ENCODE measurements around the gene SNTG2.

SNTG2 gene

GRCh38 chr2:944693-945092, 6.0 kb upstream of the SNTG2 start:
- TF ChIP-seq POLR2A (IDR thresholded peaks at IDR 0.05; ENCODE audit: low read depth, low read length) (no peak), POLR2AphosphoS5 (IDR thresholded peaks at IDR 0.05; ENCODE audit: low read depth, low read length) (no peak), TAF1 (IDR thresholded peaks at IDR 0.05; ENCODE audit: borderline replicate concordance, low read depth, low read length) (no peak)
- DNase-seq (ENCODE audit: insufficient read length): no peak
- FAIRE-seq: no peak

GRCh38 chr2:945104-945503, 5.5 kb upstream of the SNTG2 start:
- DNase-seq (ENCODE audit: insufficient read length) (no peak), FAIRE-seq (no peak)
- TF ChIP-seq POLR2A (IDR thresholded peaks at IDR 0.05; ENCODE audit: low read depth, low read length): no peak
- TF ChIP-seq TAF1 (IDR thresholded peaks at IDR 0.05; ENCODE audit: borderline replicate concordance, low read depth, low read length): no peak
- no peak for TF ChIP-seq POLR2AphosphoS5 (IDR thresholded peaks at IDR 0.05; ENCODE audit: low read depth, low read length)

DNA sequence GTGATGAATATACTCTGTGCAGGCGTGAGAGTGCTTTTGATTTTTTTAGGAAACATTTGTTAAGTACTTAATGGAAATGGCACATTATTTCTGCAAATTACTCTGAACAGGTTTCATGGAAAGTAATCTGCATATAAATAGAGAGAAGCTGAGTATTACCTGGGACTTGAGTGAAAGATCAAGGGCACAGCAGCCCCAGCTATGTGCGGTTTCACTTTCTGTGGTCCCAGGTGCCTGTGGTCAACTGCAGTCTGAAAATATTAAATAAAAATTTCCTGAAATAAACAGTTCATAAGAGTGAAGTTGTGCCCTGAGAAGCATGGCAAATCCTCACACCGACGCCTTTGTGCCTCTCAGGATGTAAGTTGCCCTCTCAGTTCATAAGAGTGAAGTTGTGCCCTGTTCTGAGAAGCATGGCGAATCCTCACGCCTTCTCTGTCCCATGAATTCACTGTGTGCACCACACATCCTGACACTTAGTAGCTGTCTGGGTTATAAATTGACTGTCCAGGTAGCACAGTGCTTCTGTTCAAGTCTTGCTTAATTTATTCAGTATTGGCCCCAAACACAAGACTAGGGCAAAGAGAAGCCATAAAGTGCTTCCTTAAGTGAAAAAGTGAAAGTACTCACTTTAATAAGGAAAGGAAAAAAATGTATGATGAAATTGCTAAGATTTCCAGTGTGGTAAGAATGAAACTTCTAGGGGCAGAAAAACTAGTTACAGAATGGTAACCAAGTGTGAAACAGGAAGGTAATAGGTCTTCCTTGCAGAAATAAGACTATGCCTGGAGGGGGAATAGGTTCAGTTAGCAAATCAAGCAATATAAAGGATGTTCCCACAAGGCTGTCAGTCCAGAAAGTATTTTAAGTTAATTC, 4.3 kb upstream of the SNTG2 start:
- no peak for DNase-seq (ENCODE audit: insufficient read length)
- FAIRE-seq: no peak
- TF ChIP-seq POLR2AphosphoS5 (IDR thresholded peaks at IDR 0.05; ENCODE audit: low read depth, low read length) (no peak), POLR2A (IDR thresholded peaks at IDR 0.05; ENCODE audit: low read depth, low read length) (no peak), TAF1 (IDR thresholded peaks at IDR 0.05; ENCODE audit: borderline replicate concordance, low read depth, low read length) (no peak)

DNA sequence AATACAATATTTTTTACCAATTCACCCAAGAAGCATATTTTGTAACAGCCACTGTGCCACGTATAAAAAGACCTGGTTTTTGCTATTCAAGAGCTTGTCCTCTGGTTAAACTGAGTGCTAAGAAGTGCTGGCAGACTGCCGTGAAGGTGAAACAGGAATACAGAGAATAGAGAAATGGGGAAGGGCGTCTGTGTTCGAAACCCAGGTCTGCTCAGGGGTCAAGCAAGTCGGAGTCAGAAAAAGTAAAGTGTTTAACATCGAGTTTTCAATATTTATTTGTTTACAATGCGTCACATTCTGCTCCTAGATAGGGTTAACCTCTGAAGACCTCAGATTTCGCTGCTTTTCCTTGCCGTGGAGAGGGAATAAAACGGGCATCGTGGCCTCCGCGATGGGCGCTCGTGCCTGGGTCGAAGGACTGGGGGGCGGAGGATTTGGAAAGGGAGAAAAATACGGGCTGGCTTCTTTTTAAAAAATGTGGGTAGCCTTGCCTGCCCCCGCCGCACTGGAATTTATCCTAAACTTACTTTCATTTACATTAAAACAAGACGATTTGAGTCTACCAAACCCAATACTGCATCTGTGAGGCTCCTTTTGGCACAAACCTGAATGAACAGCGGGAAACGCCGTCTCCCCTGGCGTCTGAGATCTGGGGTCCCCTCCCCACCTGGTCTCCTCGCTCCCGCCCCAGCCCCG, 1.1 kb upstream of the SNTG2 start:
- TF ChIP-seq POLR2A (IDR thresholded peaks at IDR 0.05; ENCODE audit: low read depth, low read length) (no peak), TAF1 (IDR thresholded peaks at IDR 0.05; ENCODE audit: borderline replicate concordance, low read depth, low read length) (no peak), POLR2AphosphoS5 (IDR thresholded peaks at IDR 0.05; ENCODE audit: low read depth, low read length) (no peak)
- FAIRE-seq: no peak
- no peak for DNase-seq (ENCODE audit: insufficient read length)

DNA sequence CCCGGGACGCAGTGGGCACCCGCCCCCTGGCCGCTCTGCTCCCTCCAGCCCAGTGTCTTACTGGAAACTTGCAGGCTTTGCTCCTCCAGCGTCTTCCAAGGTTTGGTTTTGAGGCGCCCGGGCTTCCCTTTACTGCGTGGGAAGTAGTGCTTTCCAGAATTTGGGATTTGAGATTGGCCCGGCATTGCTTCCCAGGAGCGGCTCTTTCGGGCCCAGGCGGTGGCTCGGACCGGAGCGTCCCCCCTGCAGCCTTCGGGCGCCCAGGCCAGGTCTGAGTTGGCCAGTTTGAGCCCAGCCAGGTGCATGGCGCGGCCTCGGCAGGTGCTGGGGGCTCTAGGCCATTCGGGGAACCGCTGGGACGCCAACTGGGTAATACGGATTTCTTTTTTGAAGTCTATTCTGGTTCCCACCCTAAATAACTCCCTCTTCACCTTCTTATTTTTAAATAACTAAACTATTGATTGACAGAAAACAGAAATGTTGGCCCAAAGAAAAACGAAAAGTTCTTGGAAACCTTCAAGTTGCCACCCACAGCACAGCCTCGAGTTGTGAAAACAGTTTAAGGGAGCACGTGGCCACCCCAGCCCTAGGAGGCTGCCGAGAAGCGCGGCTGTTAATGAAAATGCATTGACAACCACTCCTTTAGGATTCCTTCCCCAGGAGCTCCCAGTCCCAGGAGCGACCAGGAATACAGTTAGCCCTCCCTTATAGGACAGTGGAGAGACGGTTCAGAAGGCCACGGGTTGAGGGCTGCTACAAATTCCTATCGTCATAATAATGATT, 766 bp downstream of the SNTG2 start:
- TF ChIP-seq POLR2AphosphoS5 (IDR thresholded peaks at IDR 0.05; ENCODE audit: low read depth, low read length) (no peak), POLR2A (IDR thresholded peaks at IDR 0.05; ENCODE audit: low read depth, low read length) (no peak), TAF1 (IDR thresholded peaks at IDR 0.05; ENCODE audit: borderline replicate concordance, low read depth, low read length) (no peak)
- FAIRE-seq (no peak), DNase-seq (ENCODE audit: insufficient read length) (no peak)

- FAIRE-seq (no peak), DNase-seq (ENCODE audit: insufficient read length) (no peak)
- no peak for TF ChIP-seq TAF1 (IDR thresholded peaks at IDR 0.05; ENCODE audit: borderline replicate concordance, low read depth, low read length)
- TF ChIP-seq POLR2AphosphoS5 (IDR thresholded peaks at IDR 0.05; ENCODE audit: low read depth, low read length): no peak
- no peak for TF ChIP-seq POLR2A (IDR thresholded peaks at IDR 0.05; ENCODE audit: low read depth, low read length)
These were observed 2.8 kb downstream of the SNTG2 start for GRCh38 chr2:953408-953807.

DNA sequence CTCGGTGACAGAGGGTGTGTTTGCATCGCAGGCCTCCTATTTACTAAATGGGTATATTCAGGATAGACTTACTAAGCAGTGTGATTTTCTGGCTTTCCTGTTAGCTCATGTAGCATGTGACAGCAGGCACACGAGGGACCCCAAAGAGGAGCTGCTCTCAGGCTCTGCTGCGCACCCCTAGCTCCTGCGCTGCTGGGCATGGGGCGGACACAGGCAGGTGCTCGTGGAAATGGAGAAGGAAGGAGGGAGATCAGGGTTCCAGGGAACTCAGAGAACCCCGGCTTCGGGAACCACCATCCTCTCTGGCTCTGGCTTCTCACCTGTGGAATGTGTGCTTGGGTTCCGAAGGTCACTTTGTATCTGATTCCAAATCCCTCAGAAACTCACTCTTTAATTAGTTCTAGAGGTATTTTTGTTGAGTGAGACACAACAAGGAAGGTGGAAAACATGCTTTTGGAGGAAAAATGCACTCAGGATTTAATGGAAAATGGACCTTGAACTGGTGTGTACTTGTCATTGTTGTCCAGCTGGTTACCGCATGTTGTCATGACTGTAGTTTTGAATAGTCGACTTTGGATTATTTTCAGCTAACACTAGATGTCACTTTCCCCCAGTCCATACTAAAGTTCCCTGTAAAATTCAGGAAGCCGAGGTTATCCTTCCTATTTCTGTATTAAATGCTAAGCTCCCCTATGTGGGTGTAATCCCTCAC, 3.5 kb downstream of the SNTG2 start:
- no peak for DNase-seq (ENCODE audit: insufficient read length)
- TF ChIP-seq TAF1 (IDR thresholded peaks at IDR 0.05; ENCODE audit: borderline replicate concordance, low read depth, low read length) (no peak), POLR2A (IDR thresholded peaks at IDR 0.05; ENCODE audit: low read depth, low read length) (no peak), POLR2AphosphoS5 (IDR thresholded peaks at IDR 0.05; ENCODE audit: low read depth, low read length) (no peak)
- no peak for FAIRE-seq

DNA sequence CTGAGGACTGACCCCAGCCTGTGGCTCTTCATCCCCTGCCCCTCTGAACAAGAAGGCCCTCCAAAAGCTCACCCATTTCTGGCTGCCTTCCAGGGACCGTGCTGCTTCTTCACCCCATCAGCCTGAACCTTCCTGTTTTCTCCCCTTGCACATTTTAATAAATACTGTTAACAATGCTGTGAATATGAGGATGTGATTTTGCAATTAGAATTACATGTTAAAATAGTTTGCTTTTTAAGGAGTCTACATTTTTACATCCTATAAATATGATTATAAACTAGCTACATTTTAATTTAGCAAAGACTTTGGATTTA, 4.0 kb downstream of the SNTG2 start:
- FAIRE-seq: no peak
- TF ChIP-seq TAF1 (IDR thresholded peaks at IDR 0.05; ENCODE audit: borderline replicate concordance, low read depth, low read length): no peak
- TF ChIP-seq POLR2AphosphoS5 (IDR thresholded peaks at IDR 0.05; ENCODE audit: low read depth, low read length): no peak
- no peak for TF ChIP-seq POLR2A (IDR thresholded peaks at IDR 0.05; ENCODE audit: low read depth, low read length)
- no peak for DNase-seq (ENCODE audit: insufficient read length)

- no peak for TF ChIP-seq TAF1 (IDR thresholded peaks at IDR 0.05; ENCODE audit: borderline replicate concordance, low read depth, low read length)
- no peak for TF ChIP-seq POLR2AphosphoS5 (IDR thresholded peaks at IDR 0.05; ENCODE audit: low read depth, low read length)
- TF ChIP-seq POLR2A (IDR thresholded peaks at IDR 0.05; ENCODE audit: low read depth, low read length): no peak
- FAIRE-seq: no peak
- DNase-seq (ENCODE audit: insufficient read length): no peak
These were observed 5.4 kb downstream of the SNTG2 start for GRCh38 chr2:955829-956731.

DNA sequence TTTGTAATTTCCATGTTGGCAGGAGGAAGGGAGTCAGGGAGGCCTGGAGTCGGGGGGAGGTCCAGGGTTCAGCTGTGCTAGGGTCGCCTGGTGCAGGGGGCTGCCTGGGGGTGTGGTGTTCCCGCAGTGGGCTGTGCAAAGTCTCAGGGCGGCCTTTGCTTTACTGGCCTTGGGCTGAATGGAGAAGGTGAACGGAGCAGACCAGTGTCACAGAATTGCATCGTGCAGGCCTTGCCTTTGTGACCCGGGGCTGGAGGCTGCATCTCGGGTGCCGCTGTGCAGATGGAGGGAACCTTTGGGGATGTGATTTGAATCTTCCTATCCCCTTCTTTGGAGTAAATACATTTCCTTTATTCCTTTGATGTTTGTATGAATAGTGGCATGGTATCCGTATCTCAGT, 8.8 kb downstream of the SNTG2 start:
- no peak for TF ChIP-seq POLR2AphosphoS5 (IDR thresholded peaks at IDR 0.05; ENCODE audit: low read depth, low read length)
- TF ChIP-seq POLR2A (IDR thresholded peaks at IDR 0.05; ENCODE audit: low read depth, low read length): no peak
- FAIRE-seq (no peak), DNase-seq (ENCODE audit: insufficient read length) (no peak)
